ENCODE measurements around the gene TCHP.
A peak's percentile ranks its signal among the peaks of the same experiment; 100 is the strongest.

The TCHP gene

DNA sequence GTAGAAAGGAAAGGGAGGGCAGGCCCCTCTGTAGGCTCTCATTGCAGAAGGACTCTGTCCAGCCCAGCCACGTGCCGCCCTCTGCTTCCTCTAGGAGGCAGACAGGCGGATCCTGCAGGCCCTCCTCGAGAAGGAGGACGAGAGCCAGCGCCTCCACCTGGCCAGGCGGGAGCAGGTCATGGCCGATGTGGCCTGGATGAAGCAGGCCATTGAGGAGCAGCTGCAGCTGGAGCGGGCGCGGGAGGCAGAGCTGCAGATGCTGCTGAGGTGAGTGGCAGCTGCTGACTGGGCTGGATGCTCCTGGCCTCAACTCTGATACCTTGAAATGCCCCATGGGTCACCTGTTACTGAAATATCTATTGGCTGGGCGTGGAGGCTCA, 10.9 kb downstream of the TCHP start:
- peak; percentile 81 for ATAC-seq
- TF ChIP-seq ZNF565 (CRISPR knock-in tag; conservative IDR thresholded peaks at IDR 0.05; ENCODE audit: low read depth) (no peak), ZFP30 (CRISPR knock-in tag; IDR thresholded peaks at IDR 0.05) (no peak), TCF4 (CRISPR knock-in tag; IDR thresholded peaks at IDR 0.05; ENCODE audit: borderline replicate concordance) (no peak)

- TF ChIP-seq GLIS3 (CRISPR knock-in tag; IDR thresholded peaks at IDR 0.05) (no peak), ZNF70 (CRISPR knock-in tag; IDR thresholded peaks at IDR 0.05) (no peak), ZC3H10 (CRISPR knock-in tag; IDR thresholded peaks at IDR 0.05) (no peak), OSR1 (CRISPR knock-in tag; IDR thresholded peaks at IDR 0.05) (no peak), CSRNP3 (CRISPR knock-in tag; IDR thresholded peaks at IDR 0.05) (no peak), TOX (CRISPR knock-in tag; IDR thresholded peaks at IDR 0.05; ENCODE audit: borderline replicate concordance) (no peak), ZNF8 (CRISPR knock-in tag; IDR thresholded peaks at IDR 0.05) (no peak), ZFP30 (CRISPR knock-in tag; IDR thresholded peaks at IDR 0.05) (no peak), SNAI2 (CRISPR knock-in tag; IDR thresholded peaks at IDR 0.05) (no peak), ESRRG (CRISPR knock-in tag; IDR thresholded peaks at IDR 0.05) (no peak), ZNF565 (CRISPR knock-in tag; conservative IDR thresholded peaks at IDR 0.05; ENCODE audit: low read depth) (no peak), CSDC2 (CRISPR knock-in tag; IDR thresholded peaks at IDR 0.05) (no peak), TCF4 (CRISPR knock-in tag; IDR thresholded peaks at IDR 0.05; ENCODE audit: borderline replicate concordance) (no peak)
- TF ChIP-seq, protein P1, sequence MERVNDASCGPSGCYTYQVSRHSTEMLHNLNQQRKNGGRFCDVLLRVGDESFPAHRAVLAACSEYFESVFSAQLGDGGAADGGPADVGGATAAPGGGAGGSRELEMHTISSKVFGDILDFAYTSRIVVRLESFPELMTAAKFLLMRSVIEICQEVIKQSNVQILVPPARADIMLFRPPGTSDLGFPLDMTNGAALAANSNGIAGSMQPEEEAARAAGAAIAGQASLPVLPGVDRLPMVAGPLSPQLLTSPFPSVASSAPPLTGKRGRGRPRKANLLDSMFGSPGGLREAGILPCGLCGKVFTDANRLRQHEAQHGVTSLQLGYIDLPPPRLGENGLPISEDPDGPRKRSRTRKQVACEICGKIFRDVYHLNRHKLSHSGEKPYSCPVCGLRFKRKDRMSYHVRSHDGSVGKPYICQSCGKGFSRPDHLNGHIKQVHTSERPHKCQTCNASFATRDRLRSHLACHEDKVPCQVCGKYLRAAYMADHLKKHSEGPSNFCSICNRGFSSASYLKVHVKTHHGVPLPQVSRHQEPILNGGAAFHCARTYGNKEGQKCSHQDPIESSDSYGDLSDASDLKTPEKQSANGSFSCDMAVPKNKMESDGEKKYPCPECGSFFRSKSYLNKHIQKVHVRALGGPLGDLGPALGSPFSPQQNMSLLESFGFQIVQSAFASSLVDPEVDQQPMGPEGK (CRISPR knock-in tag; IDR thresholded peaks at IDR 0.05; ENCODE audit: borderline replicate concordance): no peak
Observed at GRCh38 chr12:109912855-109913321, 12.8 kb downstream of the TCHP start.

DNA sequence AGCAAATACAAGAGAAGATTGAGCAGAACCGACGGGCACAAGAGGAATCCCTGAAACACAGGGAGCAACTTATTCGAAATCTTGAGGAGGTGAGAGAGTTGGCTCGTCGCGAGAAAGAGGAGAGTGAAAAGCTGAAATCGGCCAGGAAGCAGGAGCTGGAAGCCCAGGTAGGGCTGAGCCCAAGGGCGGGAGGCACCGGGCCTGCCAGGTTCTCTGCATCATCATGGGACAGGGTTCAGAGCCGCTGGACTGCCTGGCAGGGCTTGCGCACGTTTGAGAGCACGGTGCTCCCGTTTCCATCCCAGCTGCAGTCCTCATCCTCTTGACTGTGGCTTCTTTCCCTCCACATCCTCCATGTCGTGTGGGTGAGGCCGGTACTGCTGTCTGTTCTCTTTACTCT, 14.4 kb downstream of the TCHP start:
- TF ChIP-seq, protein P2, sequence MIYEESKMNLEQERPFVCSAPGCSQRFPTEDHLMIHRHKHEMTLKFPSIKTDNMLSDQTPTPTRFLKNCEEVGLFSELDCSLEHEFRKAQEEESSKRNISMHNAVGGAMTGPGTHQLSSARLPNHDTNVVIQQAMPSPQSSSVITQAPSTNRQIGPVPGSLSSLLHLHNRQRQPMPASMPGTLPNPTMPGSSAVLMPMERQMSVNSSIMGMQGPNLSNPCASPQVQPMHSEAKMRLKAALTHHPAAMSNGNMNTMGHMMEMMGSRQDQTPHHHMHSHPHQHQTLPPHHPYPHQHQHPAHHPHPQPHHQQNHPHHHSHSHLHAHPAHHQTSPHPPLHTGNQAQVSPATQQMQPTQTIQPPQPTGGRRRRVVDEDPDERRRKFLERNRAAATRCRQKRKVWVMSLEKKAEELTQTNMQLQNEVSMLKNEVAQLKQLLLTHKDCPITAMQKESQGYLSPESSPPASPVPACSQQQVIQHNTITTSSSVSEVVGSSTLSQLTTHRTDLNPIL (CRISPR knock-in tag; IDR thresholded peaks at IDR 0.05; ENCODE audit: low read depth): no peak
- TF ChIP-seq CSRNP3 (CRISPR knock-in tag; IDR thresholded peaks at IDR 0.05): no peak
- no peak for ATAC-seq

More at GRCh38 chr12:109912855-109913321, 12.8 kb downstream of the TCHP start:
- ATAC-seq: peak; percentile 16; the same call in 1 of the 3 replicates

GRCh38 chr12:109915171-109916040, 15.3 kb downstream of the TCHP start:
- ATAC-seq: no peak
- TF ChIP-seq TCF4 (CRISPR knock-in tag; IDR thresholded peaks at IDR 0.05; ENCODE audit: borderline replicate concordance): no peak
- TF ChIP-seq ESRRG (CRISPR knock-in tag; IDR thresholded peaks at IDR 0.05): no peak
- TF ChIP-seq BACH2 (CRISPR knock-in tag; IDR thresholded peaks at IDR 0.05; ENCODE audit: borderline replicate concordance): no peak
- no peak for TF ChIP-seq CSDC2 (CRISPR knock-in tag; IDR thresholded peaks at IDR 0.05)
- no peak for TF ChIP-seq ZNF565 (CRISPR knock-in tag; conservative IDR thresholded peaks at IDR 0.05; ENCODE audit: low read depth)
- no peak for TF ChIP-seq RARB (CRISPR knock-in tag; IDR thresholded peaks at IDR 0.05)
- no peak for TF ChIP-seq SNAI2 (CRISPR knock-in tag; IDR thresholded peaks at IDR 0.05)
- no peak for TF ChIP-seq ZNF8 (CRISPR knock-in tag; IDR thresholded peaks at IDR 0.05)
- no peak for TF ChIP-seq ZFP3 (CRISPR knock-in tag; IDR thresholded peaks at IDR 0.05)
- TF ChIP-seq GLIS3 (CRISPR knock-in tag; IDR thresholded peaks at IDR 0.05): no peak
- TF ChIP-seq TOX (CRISPR knock-in tag; IDR thresholded peaks at IDR 0.05; ENCODE audit: borderline replicate concordance): no peak
- TF ChIP-seq, protein P1 (CRISPR knock-in tag; IDR thresholded peaks at IDR 0.05; ENCODE audit: borderline replicate concordance): no peak
- no peak for TF ChIP-seq ARNTL (CRISPR knock-in tag; IDR thresholded peaks at IDR 0.05; ENCODE audit: borderline replicate concordance, low read depth)

Measured in SK-N-SH treated with all-trans-retinoic acid at 6 μM for 48 hours (cell line).